ENCODE results near the gene PDSS2. TPM values are rescaled to one million over a fixed set of nuclear protein-coding genes. Genes with fewer than 3 reads are reported as not detected.

PDSS2 gene
- total and polyA plus RNA-seq, 8 donors = 2.7 to 10.1 (median 6.2) TPM

- H3K27me3 ChIP-seq = no peaks in the 10 kb centered on the region
- H3K4me1 ChIP-seq = no peaks in the 10 kb centered on the region
- H3K27ac ChIP-seq = no peak overlapping the region
- ATAC-seq (no peak), DNase-seq (no peak), FAIRE-seq (no peak)
- intact Hi-C loops (cut with DNase I) = no loop called here
- WGBS, 2 donors = 95 to 96% methylated on average over 4 of the region's 4 CpGs
- H3K9me3 ChIP-seq = no peaks in the 10 kb centered on the region
- no peak overlapping the region for H3K4me3 ChIP-seq
- no peaks in the 10 kb centered on the region for H3K36me3 ChIP-seq
- TF ChIP-seq CTCF (IDR thresholded peaks at IDR 0.05) = no peak
Measured at GRCh38 chr6:107207251-107207873, 252.0 kb downstream of the PDSS2 start.

GRCh38 chr6:107205058-107205998, 254.0 kb downstream of the PDSS2 start:
- ATAC-seq (no peak), FAIRE-seq (no peak), DNase-seq (no peak)
- 95 to 97% methylated on average over 6 of the region's 6 CpGs for WGBS, 2 donors
- no peaks in the 10 kb centered on the region for H3K27me3 ChIP-seq
- no peaks in the 10 kb centered on the region for H3K9me3 ChIP-seq
- TF ChIP-seq CTCF (IDR thresholded peaks at IDR 0.05) = no peak
- H3K36me3 ChIP-seq = no peaks in the 10 kb centered on the region
- intact Hi-C loops (cut with DNase I) = no loop called here
- H3K27ac ChIP-seq = no peak overlapping the region
- no peak overlapping the region for H3K4me3 ChIP-seq
- H3K4me1 ChIP-seq = no peaks in the 10 kb centered on the region

- WGBS, 2 donors = 79 to 82% methylated on average over 4 of the region's 4 CpGs
- Histone ChIP-seq H3K4me1 (no peaks in the 10 kb centered on the region), H3K27me3 (no peaks in the 10 kb centered on the region), H3K4me3 (no peak overlapping the region), H3K27ac (no peak overlapping the region), H3K9me3 (no peaks in the 10 kb centered on the region), H3K36me3 (no peaks in the 10 kb centered on the region)
- intact Hi-C loops (cut with DNase I) = no loop called here
- FAIRE-seq = no peak
- DNase-seq = no peak
- no peak for TF ChIP-seq CTCF (IDR thresholded peaks at IDR 0.05)
- no peak for ATAC-seq
Measured at GRCh38 chr6:107202876-107203468, 256.4 kb downstream of the PDSS2 start.

DNA sequence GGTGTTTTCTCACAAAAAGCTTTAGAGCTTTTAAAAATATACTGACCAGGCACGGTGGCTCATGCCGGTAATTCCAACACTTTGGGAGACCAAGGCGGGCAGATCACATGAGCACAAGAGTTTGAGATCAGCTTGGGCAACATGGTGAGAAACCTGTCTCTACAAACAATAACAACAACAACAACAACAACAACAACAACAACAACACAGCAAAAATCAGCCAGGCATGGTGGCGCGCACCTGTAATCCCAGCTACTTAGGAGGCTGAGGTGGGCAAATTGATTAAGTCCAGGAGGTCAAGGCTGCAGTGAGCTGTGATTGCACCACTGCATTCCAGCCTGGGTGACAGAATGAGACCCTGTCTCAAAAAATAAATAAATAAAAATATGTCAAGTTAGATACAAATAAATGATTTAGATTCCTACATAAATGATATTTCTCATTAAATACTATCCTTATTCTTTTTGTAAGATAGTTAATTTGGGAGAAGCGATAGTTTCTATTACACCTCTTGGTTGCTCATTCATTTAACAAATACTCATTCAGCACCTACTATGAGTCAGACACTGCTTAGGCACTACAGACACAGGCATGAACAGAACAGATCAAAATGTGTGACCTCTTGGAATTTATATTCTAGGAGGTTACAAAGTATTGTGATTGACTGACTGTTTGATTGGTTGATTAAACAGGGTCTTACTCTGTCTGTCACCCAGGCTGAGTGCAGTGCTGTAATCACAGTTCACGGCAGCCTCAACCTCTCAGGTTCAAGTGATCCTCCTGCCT, 260.5 kb downstream of the PDSS2 start:
- intact Hi-C loops (cut with DNase I) = no loop called here
- H3K4me1 ChIP-seq = no peaks in the 10 kb centered on the region
- no peaks in the 10 kb centered on the region for H3K27me3 ChIP-seq
- FAIRE-seq (no peak), DNase-seq (no peak), ATAC-seq (no peak)
- TF ChIP-seq CTCF (IDR thresholded peaks at IDR 0.05) = no peak
- H3K27ac ChIP-seq = no peak overlapping the region
- no peaks in the 10 kb centered on the region for H3K36me3 ChIP-seq
- no peaks in the 10 kb centered on the region for H3K9me3 ChIP-seq
- 96 to 98% methylated on average over 7 of the region's 7 CpGs for WGBS, 2 donors
- H3K4me3 ChIP-seq = no peak overlapping the region
